ENCODE data around the gene GNG12.

DNA sequence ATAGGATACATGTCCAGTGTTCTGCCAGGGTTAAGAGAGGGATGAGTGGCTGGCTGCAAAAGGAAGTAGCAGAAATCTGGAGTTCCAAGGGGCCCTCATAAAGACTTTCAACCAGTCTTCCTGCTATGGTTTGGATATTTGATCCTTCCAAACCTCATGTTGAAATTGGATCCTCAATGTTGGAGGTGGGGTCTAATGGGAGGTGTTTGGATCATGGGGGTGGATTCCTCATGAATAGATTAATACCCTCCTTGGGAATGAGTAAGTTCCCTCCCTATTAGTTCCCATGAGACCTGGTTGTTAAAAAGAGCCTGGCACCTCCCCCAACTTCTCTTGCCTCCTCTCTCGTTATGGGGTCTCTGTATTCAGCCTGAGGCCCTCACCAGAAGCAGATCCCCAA lies 10.1 kb upstream of the GNG12 start:
- no peak for TF ChIP-seq GATA3 (IDR thresholded peaks at IDR 0.05; ENCODE audit: low read depth, low read length)
- TF ChIP-seq GATA2 (IDR thresholded peaks at IDR 0.05; ENCODE audit: low read depth, low read length), result no peak

All from SH-SY5Y (cell line).